C4-2B (cell line): Measurements from ENCODE around the gene PLXNA3.

ENCODE experiments used
- CTCF ChIP-seq: fragments of 450-650 bp; conservative IDR thresholded peaks from 2 replicates; pipeline ENCODE4 v1.5.1; 2017; ENCODE audit warnings: mild to moderate bottlenecking
- ZFX ChIP-seq: fragments of 450-650 bp; IDR thresholded peaks from 2 replicates; pipeline ENCODE4 v1.6.1; 2017

GRCh38 chrX:154441564-154441963 is 16.5 kb upstream of the PLXNA3 start:
- TF ChIP-seq CTCF, result no peak
- TF ChIP-seq ZFX, result no peak
